Activated CD8-positive, alpha-beta memory T cell treated with anti-CD3 and anti-CD28 coated beads for 24 hours (primary cell): ENCODE data around the gene THUMPD1.

Source experiments
- DNase-seq: peaks from one replicate; pipeline ENCODE4 v3.0.0-alpha.2; 2020

Gene THUMPD1

DNA sequence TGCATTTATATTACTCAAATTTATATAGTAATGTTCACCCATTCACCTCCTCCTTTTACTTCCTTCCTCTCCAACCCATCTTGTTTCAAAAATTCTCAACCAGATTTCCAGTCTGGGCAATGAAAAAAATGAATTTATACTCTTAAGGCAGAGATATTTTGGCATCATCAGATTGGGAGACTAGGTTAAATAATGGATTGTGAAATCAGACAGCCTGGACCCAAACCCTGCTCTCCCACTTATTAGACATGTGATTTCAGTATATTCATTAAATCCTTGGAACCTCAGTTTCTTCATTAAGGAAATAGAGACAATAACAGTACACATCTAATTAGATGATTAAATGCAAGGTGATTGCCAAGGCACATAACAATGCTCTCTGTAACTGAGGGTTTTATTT lies 52.0 kb downstream of the THUMPD1 start:
- no peak for DNase-seq

DNA sequence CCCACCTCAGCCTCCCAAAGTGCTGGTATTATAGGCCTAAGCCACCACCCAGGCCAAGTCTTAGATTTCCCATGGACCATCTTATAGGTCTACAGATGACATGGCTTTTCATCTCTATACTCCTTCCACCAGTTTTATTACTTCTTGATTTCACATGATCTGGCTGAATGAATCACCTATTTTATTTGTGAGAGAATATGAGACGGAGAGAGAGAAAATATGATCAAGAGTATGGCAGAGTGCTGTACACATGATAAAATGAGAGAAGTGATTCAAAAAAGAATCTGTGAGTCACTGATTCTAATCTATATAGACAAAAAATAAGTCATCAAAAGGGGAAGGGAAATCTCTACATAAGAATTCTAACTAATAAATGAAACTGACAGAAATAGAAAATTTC lies 57.8 kb downstream of the THUMPD1 start:
- DNase-seq = no peak
